Effector memory CD4-positive, alpha-beta T cell (primary cell): Measurements from ENCODE around the gene FBXW5.

Experiments used
- DNase-seq, 3 donors: peaks; one replicate each; pipeline ENCODE4 v3.0.0-alpha.2; 2020
- H3K27ac ChIP-seq: 2 replicates; pipeline ENCODE4 v1.7.0; 2013; ENCODE audit warnings: mild to moderate bottlenecking, low read length, moderate library complexity; ENCODE audit not compliant: insufficient read depth, poor library complexity, severe bottlenecking
- H3K27me3 ChIP-seq: replicated peaks from 2 replicates; pipeline ENCODE4 v1.7.0; 2013; ENCODE audit warnings: mild to moderate bottlenecking, low read length; ENCODE audit not compliant: insufficient read depth, control insufficient read depth, poor library complexity, severe bottlenecking
- H3K36me3 ChIP-seq: 2 replicates; pipeline ENCODE4 v1.7.0; 2013; ENCODE audit warnings: mild to moderate bottlenecking, low read length, moderate library complexity; ENCODE audit not compliant: control insufficient read depth, insufficient read depth
- H3K4me1 ChIP-seq: 2 replicates; pipeline ENCODE4 v1.7.0; 2013; ENCODE audit warnings: low read length, mild to moderate bottlenecking; ENCODE audit not compliant: control insufficient read depth, insufficient read depth, poor library complexity, severe bottlenecking
- H3K4me3 ChIP-seq: 2 replicates; pipeline ENCODE4 v1.7.0; 2013; ENCODE audit warnings: low read length, low read depth, mild to moderate bottlenecking; ENCODE audit not compliant: insufficient read depth, poor library complexity, severe bottlenecking
- H3K9me3 ChIP-seq: 2 replicates; pipeline ENCODE4 v1.7.0; 2013; ENCODE audit warnings: mild to moderate bottlenecking, low read length, moderate library complexity; ENCODE audit not compliant: control insufficient read depth

The FBXW5 gene

DNA sequence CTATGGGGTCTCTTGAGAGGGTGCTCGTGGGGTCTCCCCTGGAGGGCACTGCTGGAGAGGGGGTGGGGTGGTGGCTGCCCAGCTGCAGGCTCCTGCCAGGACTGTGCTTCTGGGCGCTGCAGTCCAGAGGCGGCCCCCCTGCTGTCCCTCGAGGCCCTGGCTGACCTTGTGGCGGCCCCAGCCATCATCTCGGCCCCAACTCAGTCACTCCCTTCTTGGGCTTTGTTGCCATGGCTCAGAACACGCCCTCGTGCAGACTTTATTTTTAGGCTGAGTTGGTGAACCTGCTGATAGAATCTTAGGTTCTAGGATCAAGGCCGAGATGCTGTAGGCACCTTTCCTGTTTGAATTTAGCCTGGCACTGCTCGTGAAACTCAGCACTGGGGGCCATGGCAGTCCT, 22.8 kb downstream of the FBXW5 start:
- no peak overlapping the region for H3K27ac ChIP-seq
- no peaks in the 10 kb centered on the region for H3K9me3 ChIP-seq
- H3K4me3 ChIP-seq: no peak overlapping the region
- H3K36me3 ChIP-seq: peaks cover 57% of the 10 kb centered on the region
- no peaks in the 10 kb centered on the region for H3K27me3 ChIP-seq
- DNase-seq: no peak
- H3K4me1 ChIP-seq: no peaks in the 10 kb centered on the region

DNA sequence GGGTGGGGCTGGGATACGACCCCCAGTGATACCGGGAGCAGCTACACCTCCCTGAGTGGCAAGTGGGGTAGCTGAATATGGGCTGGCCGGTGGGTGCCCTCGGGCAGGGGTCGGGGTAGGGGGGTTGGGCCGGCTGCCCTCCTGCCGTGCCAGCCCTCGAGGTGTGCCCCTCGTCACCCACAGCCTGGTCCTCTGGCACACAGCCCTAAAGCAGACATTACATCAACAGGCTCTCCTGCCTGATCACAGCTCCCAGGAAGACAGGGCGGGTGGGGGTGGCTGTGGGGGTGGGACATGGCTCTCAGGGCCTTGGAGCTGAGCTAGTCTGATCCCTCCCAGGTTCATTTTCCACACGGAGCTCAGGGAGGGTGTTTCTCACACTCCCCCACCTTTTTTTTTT, 23.2 kb downstream of the FBXW5 start:
- H3K4me1 ChIP-seq: no peaks in the 10 kb centered on the region
- no peak overlapping the region for H3K4me3 ChIP-seq
- peaks cover 61% of the 10 kb centered on the region for H3K36me3 ChIP-seq

DNA sequence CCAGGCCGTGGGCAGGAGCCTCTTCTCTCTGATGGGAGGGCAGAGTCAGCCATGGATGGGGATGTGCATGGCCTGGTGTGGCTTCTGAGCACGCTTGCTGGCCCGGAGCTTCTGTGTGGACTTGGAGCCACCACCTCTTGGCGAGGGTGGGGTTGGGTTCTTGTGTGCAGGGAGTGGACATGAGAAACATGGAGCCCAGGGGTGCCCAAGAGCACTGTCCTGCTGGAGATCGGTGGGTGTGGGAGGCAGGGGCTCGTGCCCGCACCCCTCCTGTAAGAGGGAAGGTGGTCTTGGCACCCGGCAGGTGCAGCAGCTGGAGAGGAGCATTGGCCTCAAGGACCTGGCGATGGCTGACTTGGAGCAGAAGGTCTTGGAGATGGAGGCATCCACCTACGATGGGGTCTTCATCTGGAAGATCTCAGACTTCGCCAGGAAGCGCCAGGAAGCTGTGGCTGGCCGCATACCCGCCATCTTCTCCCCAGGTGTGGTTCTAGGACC, 23.8 kb downstream of the FBXW5 start:
- H3K27me3 ChIP-seq: no peaks in the 10 kb centered on the region
- H3K9me3 ChIP-seq: no peaks in the 10 kb centered on the region
- H3K4me3 ChIP-seq: no peak overlapping the region
- H3K36me3 ChIP-seq: peaks cover 61% of the 10 kb centered on the region
- no peak overlapping the region for H3K27ac ChIP-seq
- no peak for DNase-seq
- no peaks in the 10 kb centered on the region for H3K4me1 ChIP-seq

More for the DNA sequence above, 23.2 kb downstream of the FBXW5 start:
- Histone ChIP-seq H3K27ac (no peak overlapping the region), H3K27me3 (no peaks in the 10 kb centered on the region), H3K9me3 (no peaks in the 10 kb centered on the region)
- no peak for DNase-seq

DNA sequence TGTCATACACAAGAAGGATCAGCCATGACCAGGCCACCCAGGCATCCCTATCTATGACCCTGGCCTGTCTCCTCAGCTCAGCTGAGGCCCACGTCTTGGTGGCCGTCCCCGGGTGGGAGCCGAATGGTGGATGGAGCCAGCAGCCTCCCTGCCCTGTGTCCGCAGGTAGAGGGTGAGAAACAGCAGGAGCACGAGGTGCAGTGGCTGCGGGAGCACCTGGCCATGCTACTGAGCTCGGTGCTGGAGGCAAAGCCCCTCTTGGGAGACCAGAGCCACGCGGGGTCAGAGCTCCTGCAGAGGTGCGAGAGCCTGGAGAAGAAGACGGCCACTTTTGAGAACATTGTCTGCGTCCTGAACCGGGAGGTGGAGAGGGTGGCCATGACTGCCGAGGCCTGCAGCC, 24.5 kb downstream of the FBXW5 start:
- H3K36me3 ChIP-seq: peaks cover 61% of the 10 kb centered on the region
- H3K9me3 ChIP-seq: no peaks in the 10 kb centered on the region
- H3K4me3 ChIP-seq: no peak overlapping the region
- no peaks in the 10 kb centered on the region for H3K27me3 ChIP-seq
- no peak overlapping the region for H3K27ac ChIP-seq
- no peaks in the 10 kb centered on the region for H3K4me1 ChIP-seq
- DNase-seq: no peak

DNA sequence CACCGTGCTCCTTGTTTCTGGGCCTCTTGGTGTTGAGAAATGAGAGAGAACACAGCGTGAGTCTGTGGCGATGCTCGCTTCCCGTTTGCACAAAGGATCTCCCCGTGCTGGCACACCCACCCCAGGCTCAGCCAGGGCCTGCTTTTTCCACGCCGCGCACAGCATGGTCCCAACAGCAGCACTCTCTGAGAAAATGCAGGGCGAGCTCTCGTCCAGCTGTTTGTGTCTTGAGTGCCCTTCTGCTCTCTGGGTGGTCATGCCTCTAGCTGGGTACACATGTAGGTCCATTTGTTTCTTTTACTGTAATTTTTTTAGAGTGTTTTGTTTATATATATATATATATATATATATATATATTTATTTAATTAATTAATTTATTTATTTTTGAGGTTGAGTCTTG, 26.6 kb downstream of the FBXW5 start:
- Histone ChIP-seq H3K27ac (no peak overlapping the region), H3K27me3 (no peaks in the 10 kb centered on the region), H3K4me3 (no peak overlapping the region), H3K4me1 (no peaks in the 10 kb centered on the region), H3K36me3 (peaks cover 63% of the 10 kb centered on the region), H3K9me3 (no peaks in the 10 kb centered on the region)
- no peak for DNase-seq

DNA sequence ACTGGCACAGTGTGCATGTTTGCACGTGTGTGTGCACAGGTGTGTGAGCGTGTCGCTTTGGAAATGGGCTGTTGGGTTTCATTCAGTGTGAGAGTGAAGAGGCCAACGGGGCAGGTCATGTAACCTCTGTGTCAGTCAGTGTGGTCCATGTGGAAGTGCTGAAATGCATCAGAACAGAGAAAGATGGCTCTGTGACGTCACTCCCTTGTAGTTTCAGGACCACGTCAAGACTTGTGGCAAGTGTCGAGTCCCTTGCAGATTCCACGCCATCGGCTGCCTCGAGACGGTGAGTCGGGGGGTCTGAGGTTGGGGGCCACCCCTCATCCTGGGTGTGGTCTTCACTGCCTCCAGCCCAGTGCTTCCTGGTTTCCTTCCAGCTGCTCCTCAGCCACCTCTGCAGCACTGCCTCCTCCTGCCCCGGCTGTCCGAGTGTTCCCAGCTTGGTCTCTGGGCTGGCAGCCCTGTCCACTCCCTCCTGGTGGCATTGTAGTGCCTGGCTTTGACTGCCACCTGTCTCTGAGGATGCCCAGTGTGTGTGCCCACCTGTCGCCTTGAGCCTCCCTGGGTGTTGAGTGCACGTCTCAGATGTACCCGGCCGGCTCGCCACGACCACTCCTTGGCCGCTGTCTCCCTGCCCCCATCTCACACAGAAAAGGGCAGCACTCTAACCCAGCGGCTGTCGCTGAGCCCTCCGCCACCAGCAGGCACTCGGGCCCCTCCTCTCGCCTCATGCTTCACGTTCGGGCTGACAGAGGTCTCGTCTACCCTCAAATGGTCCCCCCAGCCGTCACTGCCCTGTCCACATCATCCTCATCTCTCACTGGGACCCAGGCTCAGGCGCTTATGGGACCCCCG, 28.0 kb downstream of the FBXW5 start:
- no peak overlapping the region for H3K27ac ChIP-seq
- no peak overlapping the region for H3K4me3 ChIP-seq
- H3K36me3 ChIP-seq: peaks cover 54% of the 10 kb centered on the region
- H3K9me3 ChIP-seq: no peaks in the 10 kb centered on the region
- no peaks in the 10 kb centered on the region for H3K27me3 ChIP-seq
- no peak for DNase-seq
- no peaks in the 10 kb centered on the region for H3K4me1 ChIP-seq

DNA sequence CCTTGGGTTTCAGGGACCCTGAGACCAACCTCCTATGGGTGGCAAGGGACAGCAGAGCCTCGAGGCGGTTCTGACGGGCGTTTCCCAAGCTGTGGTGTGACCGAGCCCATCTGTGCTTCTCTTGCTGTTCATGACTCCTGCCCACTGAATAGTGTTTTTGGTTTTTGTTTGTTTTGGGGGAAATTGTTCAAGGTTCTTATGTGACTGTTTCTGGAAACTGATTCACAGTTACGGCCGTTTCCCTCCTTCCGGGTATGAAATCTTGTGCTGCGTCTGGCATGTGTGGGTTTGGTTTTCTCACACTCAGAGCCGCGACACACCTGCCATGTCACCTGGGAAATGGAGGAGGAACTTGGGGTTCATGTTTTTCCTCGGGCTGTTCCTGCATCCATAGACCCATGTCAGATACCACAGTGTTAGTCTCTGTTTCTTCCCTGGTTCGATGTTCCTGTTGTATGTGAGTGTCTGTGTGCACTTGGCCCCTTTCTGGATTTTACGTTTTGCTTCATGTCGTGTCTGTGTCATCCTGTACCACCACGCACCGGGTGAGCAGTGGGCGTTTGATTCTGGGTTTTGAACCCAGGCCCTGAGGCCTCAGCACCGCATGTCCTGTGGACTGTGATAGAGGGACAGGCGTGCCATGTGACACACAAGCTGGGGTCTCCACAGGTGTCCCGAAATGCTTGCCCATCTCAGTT, 28.8 kb downstream of the FBXW5 start:
- peaks cover 50% of the 10 kb centered on the region for H3K36me3 ChIP-seq

DNA sequence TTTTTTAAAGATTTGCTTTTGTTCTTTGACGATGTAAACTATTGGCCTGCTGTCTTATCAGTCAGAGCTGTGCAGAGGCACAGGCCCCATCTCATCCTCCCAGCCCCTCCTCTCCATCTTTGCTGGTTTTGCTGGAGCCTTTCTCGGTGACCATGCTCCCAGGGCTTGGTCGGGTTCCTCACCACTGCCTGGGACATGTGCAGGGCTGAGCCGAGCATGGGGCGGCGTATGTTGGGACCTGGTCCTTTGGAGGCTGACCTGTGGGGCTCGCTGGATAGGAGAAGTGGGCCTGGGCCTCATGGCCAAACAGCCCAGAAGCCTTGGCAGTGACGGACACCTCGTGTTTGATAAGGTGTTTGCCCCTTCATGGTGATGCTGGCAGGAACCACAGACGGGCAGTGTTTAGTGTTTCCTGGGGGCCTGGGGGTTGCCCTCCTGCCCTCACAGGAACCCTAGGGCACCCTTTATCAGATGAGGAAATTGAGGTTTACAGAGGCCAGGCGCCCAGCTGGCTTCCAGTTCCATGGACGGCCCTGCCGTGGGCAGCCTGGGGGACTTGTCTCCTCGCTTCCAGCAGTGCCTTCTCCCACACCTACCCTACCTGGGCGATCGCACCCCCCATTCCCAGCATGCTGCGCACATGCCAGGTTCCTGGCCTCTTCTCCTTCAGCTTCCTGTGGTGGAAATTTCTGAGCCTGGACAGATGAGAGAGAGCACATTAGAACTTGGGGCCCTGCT, 30.7 kb downstream of the FBXW5 start:
- Histone ChIP-seq H3K27me3 (no peaks in the 10 kb centered on the region), H3K4me3 (no peak overlapping the region), H3K36me3 (peaks cover 51% of the 10 kb centered on the region), H3K4me1 (no peaks in the 10 kb centered on the region), H3K27ac (no peak overlapping the region), H3K9me3 (no peaks in the 10 kb centered on the region)
- DNase-seq: no peak

More for the DNA sequence above, 28.8 kb downstream of the FBXW5 start:
- Histone ChIP-seq H3K4me3 (no peak overlapping the region), H3K27ac (no peak overlapping the region), H3K27me3 (no peaks in the 10 kb centered on the region), H3K9me3 (no peaks in the 10 kb centered on the region), H3K4me1 (no peaks in the 10 kb centered on the region)
- DNase-seq: no peak

DNA sequence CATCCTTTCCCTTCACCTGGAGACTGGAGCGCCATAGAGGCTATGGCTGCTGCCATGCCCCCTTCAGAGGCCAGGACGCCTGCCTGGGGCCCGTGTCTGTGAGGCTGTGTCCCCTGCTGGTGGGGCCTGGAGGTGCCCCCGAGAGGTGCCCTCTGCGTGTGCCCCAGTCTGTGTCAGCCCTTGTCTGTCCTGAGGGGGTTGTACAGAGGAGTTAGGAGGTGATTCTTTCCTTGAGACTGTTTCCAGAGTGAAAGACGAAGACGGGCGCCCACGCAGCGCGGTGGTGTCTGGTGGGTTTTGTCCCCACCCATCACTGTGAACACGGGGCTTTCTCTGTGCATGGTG, 33.7 kb downstream of the FBXW5 start:
- Histone ChIP-seq H3K27me3 (no peaks in the 10 kb centered on the region), H3K27ac (no peak overlapping the region), H3K4me1 (no peaks in the 10 kb centered on the region), H3K4me3 (no peak overlapping the region), H3K9me3 (no peaks in the 10 kb centered on the region), H3K36me3 (peaks cover 47% of the 10 kb centered on the region)
- DNase-seq: no peak
